ENCODE data around the gene ZBED2. TPM values are rescaled to one million over a fixed set of nuclear protein-coding genes. Genes with fewer than 3 reads are reported as not detected.
A peak's percentile ranks its signal among the peaks of the same experiment; 100 is the strongest.

ZBED2 gene
- total RNA-seq, 4 donors from 2014 or later: 2.3 to 4.5 (median 3.8) TPM; not detected in 1

DNA sequence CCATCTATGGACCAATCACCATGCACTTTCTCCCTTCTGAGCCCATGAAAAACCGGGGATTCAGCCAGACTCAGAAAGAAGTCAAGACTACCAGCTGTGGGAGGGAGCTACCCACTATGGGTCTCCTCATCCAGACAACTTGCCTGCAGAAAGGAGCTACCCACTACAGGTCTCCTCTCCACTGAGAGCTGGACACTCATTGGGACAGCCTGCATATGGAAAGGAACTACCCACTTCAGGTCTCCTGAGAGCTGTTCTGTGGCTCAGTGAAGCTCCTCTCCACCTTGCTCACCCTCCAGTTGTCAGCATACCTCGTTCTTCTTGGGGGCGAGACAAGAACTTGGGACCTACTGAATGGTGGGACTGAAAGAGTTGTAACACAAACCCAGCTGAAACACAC, 22.3 kb upstream of the ZBED2 start:
- no peaks in the 10 kb centered on the region for H3K9me3 ChIP-seq
- no peak overlapping the region for H3K4me3 ChIP-seq
- H3K36me3 ChIP-seq: no peaks in the 10 kb centered on the region
- TF ChIP-seq, protein P1, sequence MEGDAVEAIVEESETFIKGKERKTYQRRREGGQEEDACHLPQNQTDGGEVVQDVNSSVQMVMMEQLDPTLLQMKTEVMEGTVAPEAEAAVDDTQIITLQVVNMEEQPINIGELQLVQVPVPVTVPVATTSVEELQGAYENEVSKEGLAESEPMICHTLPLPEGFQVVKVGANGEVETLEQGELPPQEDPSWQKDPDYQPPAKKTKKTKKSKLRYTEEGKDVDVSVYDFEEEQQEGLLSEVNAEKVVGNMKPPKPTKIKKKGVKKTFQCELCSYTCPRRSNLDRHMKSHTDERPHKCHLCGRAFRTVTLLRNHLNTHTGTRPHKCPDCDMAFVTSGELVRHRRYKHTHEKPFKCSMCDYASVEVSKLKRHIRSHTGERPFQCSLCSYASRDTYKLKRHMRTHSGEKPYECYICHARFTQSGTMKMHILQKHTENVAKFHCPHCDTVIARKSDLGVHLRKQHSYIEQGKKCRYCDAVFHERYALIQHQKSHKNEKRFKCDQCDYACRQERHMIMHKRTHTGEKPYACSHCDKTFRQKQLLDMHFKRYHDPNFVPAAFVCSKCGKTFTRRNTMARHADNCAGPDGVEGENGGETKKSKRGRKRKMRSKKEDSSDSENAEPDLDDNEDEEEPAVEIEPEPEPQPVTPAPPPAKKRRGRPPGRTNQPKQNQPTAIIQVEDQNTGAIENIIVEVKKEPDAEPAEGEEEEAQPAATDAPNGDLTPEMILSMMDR (IDR thresholded peaks at IDR 0.05): no peak
- TF ChIP-seq EP300 (IDR thresholded peaks at IDR 0.05) (no peak), POLR2AphosphoS5 (IDR thresholded peaks at IDR 0.05) (no peak), POLR2A (IDR thresholded peaks at IDR 0.05) (no peak)
- H3K27me3 ChIP-seq: no peaks in the 10 kb centered on the region
- DNase-seq (ENCODE audit: low spot score in 2 of 2): no peak
- no peaks in the 10 kb centered on the region for H3K4me1 ChIP-seq
- no peak overlapping the region for H3K27ac ChIP-seq
- WGBS: 100% methylated on average over 3 of the region's 3 CpGs

DNA sequence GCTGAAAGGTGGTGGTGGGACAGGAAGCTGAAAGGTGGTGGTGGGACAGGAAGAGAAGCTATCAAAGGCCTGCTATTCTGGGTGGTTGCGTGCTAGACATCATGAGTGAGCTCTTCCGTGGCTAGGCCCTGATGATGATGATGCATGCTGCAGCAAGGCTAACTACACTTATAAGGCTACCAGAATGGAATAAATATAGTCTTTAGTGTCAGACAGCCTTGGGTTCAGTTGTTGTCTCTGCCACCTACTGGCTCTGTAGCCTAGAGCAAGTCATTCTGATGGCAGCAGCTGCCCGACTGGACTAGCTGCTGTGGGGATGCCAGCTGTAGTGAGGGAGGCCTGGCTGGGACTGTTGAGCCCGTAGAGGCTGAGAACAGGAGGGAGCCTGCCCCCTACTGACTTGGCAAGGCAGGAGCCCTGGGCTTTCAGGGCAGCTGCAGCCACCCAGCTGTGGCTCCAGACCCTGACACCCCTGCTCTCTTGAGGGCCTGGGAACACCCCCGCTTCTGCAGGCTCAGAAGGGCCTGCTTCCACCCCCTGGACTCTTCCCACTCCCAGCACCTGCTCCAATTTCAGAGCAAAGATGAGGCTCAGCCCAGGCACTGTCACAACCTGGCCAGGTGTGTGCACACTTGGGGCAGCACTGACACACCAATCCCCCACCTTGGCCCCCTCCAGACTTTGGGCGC, 21.4 kb upstream of the ZBED2 start:
- WGBS: 75% methylated on average over 6 of the region's 6 CpGs
- no peaks in the 10 kb centered on the region for H3K4me1 ChIP-seq
- no peak for DNase-seq (ENCODE audit: low spot score in 2 of 2)
- H3K9me3 ChIP-seq: no peaks in the 10 kb centered on the region
- no peak overlapping the region for H3K4me3 ChIP-seq
- H3K27ac ChIP-seq: no peak overlapping the region
- no peak for TF ChIP-seq POLR2A (IDR thresholded peaks at IDR 0.05)
- no peak for TF ChIP-seq POLR2AphosphoS5 (IDR thresholded peaks at IDR 0.05)
- TF ChIP-seq, protein P1 (IDR thresholded peaks at IDR 0.05): no peak
- no peak for TF ChIP-seq EP300 (IDR thresholded peaks at IDR 0.05)
- H3K27me3 ChIP-seq: no peaks in the 10 kb centered on the region
- no peaks in the 10 kb centered on the region for H3K36me3 ChIP-seq

- H3K4me3 ChIP-seq: no peak overlapping the region
- no peaks in the 10 kb centered on the region for H3K36me3 ChIP-seq
- no peaks in the 10 kb centered on the region for H3K27me3 ChIP-seq
- no peaks in the 10 kb centered on the region for H3K4me1 ChIP-seq
- H3K9me3 ChIP-seq: no peaks in the 10 kb centered on the region
- 62% methylated on average over 3 of the region's 3 CpGs for WGBS
- no peak overlapping the region for H3K27ac ChIP-seq
- TF ChIP-seq POLR2AphosphoS5 (IDR thresholded peaks at IDR 0.05): no peak
- DNase-seq (ENCODE audit: low spot score in 2 of 2): no peak
Observed at GRCh38 chr3:111615880-111616279, 20.7 kb upstream of the ZBED2 start.

- TF ChIP-seq POLR2A (IDR thresholded peaks at IDR 0.05): no peak
- no peak for TF ChIP-seq POLR2AphosphoS5 (IDR thresholded peaks at IDR 0.05)
- TF ChIP-seq, protein P1 (IDR thresholded peaks at IDR 0.05): no peak
- no peak for TF ChIP-seq EP300 (IDR thresholded peaks at IDR 0.05)
- H3K27ac ChIP-seq: no peak overlapping the region
- H3K36me3 ChIP-seq: no peaks in the 10 kb centered on the region
- 82% methylated on average over 1 of the region's 1 CpG for WGBS
- no peak for DNase-seq (ENCODE audit: low spot score in 2 of 2)
- no peaks in the 10 kb centered on the region for H3K27me3 ChIP-seq
- H3K9me3 ChIP-seq: no peaks in the 10 kb centered on the region
- H3K4me3 ChIP-seq: no peak overlapping the region
- H3K4me1 ChIP-seq: peaks cover 11% of the 10 kb centered on the region
Observed at GRCh38 chr3:111613294-111613693, 18.1 kb upstream of the ZBED2 start.

DNA sequence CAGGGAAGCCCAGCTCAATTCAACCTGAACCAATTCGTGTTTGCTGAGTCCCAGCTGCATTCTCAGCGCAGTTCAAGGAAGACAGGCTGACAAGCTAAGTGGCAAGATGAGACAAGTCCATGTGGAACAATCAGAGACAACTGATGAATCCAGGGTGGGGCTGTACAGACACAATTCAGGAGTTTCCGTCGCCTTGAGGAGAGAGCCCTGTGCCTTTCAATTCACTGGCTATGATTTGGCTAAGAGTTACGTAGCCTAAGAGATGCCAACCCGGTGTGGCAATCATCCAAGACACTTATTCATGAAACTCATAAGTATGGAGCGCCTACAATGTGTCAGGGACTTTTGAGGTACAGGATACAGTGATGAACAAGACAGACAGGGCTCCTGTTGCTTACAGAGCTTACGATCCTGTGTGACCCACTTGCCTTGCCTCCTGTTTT, 15.5 kb upstream of the ZBED2 start:
- peak overlapping the region; percentile 48 for H3K27ac ChIP-seq
- H3K9me3 ChIP-seq: no peaks in the 10 kb centered on the region
- WGBS: 41% methylated on average over 8 of the region's 8 CpGs
- TF ChIP-seq, protein P1 (IDR thresholded peaks at IDR 0.05): no peak
- TF ChIP-seq POLR2A (IDR thresholded peaks at IDR 0.05): no peak
- TF ChIP-seq EP300 (IDR thresholded peaks at IDR 0.05): no peak
- peak in 1 of 3 donors; percentile 45 for TF ChIP-seq POLR2AphosphoS5 (IDR thresholded peaks at IDR 0.05)
- H3K27me3 ChIP-seq: no peaks in the 10 kb centered on the region
- H3K4me1 ChIP-seq: peaks cover 11% of the 10 kb centered on the region
- no peaks in the 10 kb centered on the region for H3K36me3 ChIP-seq
- H3K4me3 ChIP-seq: no peak overlapping the region
- DNase-seq (ENCODE audit: low spot score in 2 of 2): no peak
